SU-DHL-6 (cell line): Measurements from ENCODE around the gene TWNK.

Source experiments
- H2AFZ ChIP-seq: fragments of 200-600 bp; sonication (generic); 2 replicates; pipeline ENCODE4 v1.6.1; 2014; ENCODE audit warnings: low read depth, mild to moderate bottlenecking, moderate library complexity, mixed read lengths, antibody characterized with exemption, low read length; ENCODE audit not compliant: severe bottlenecking
- H3F3A ChIP-seq: fragments of 200-600 bp; shearing (Covaris generic); 2 replicates; pipeline ENCODE4 v1.6.0; 2016; ENCODE audit warnings: antibody characterized with exemption, mild to moderate bottlenecking; ENCODE audit not compliant: insufficient read depth
- H3K27ac ChIP-seq: fragments of 200-600 bp; sonication (generic); 2 replicates; pipeline ENCODE4 v1.5.1; 2016; ENCODE audit warnings: low read depth, mild to moderate bottlenecking, low read length, moderate library complexity, mixed read lengths
- H3K27me3 ChIP-seq: fragments of 200-600 bp; sonication (generic), shearing (Covaris generic); 2 replicates; pipeline ENCODE4 v1.6.0; 2014; ENCODE audit warnings: mild to moderate bottlenecking, low read length
- H3K36me3 ChIP-seq: fragments of 200-600 bp; sonication (generic); 2 replicates; pipeline ENCODE4 v1.6.1; 2014; ENCODE audit warnings: mild to moderate bottlenecking, low read length, mixed read lengths
- H3K4me2 ChIP-seq: fragments of 300-600, 200-600 bp; shearing (Covaris generic), sonication (generic); 2 replicates; pipeline ENCODE4 v1.6.0; 2014; ENCODE audit warnings: low read length, low read depth, mild to moderate bottlenecking; ENCODE audit not compliant: poor library complexity, severe bottlenecking
- H3K4me3 ChIP-seq: fragments of 200-600 bp; sonication (generic); 2 replicates; pipeline ENCODE4 v1.5.1; 2014; ENCODE audit warnings: antibody characterized with exemption, low read length, mild to moderate bottlenecking, mixed read lengths; ENCODE audit not compliant: insufficient read depth, poor library complexity, severe bottlenecking
- H3K79me2 ChIP-seq: fragments of 200-600 bp; sonication (generic); 2 replicates; pipeline ENCODE4 v1.6.1; 2014; ENCODE audit warnings: mild to moderate bottlenecking, low read length, moderate library complexity; ENCODE audit not compliant: insufficient read depth
- H3K9ac ChIP-seq: fragments of 200-600 bp; sonication (generic); 2 replicates; pipeline ENCODE4 v1.7.0; 2014; ENCODE audit warnings: mild to moderate bottlenecking, low read length
- H3K9me2 ChIP-seq: fragments of 200-600 bp; sonication (generic); replicated peaks from 2 replicates; pipeline ENCODE4 v1.6.1; 2014; ENCODE audit warnings: low read length; ENCODE audit not compliant: insufficient read depth
- H3K9me3 ChIP-seq: fragments of 200-600 bp; sonication (generic); 2 replicates; pipeline ENCODE4 v1.6.1; 2014; ENCODE audit warnings: low read length, mixed read lengths; ENCODE audit not compliant: insufficient read depth
- H4K20me1 ChIP-seq: fragments of 200-600 bp; sonication (generic); 2 replicates; pipeline ENCODE4 v1.6.1; 2014; ENCODE audit warnings: low read depth, mild to moderate bottlenecking, antibody characterized with exemption, low read length, moderate library complexity, mixed read lengths
- EZH2phosphoT487 ChIP-seq: fragments of 200-600 bp; sonication (generic), shearing (Covaris generic); conservative IDR thresholded peaks from 2 replicates; pipeline ENCODE4 v1.6.1; 2018; ENCODE audit warnings: mild to moderate bottlenecking, antibody characterized with exemption, low read length, moderate library complexity, mixed read lengths
- TF ChIP-seq, protein P1 (sequence below): fragments of 200-600 bp; sonication (generic); IDR thresholded peaks from one replicate; pipeline ENCODE4 v1.5.1; 2017; ENCODE audit warnings: antibody characterized with exemption, mild to moderate bottlenecking, low read length, moderate library complexity; ENCODE audit not compliant: insufficient read depth, poor library complexity, severe bottlenecking

TWNK gene

DNA sequence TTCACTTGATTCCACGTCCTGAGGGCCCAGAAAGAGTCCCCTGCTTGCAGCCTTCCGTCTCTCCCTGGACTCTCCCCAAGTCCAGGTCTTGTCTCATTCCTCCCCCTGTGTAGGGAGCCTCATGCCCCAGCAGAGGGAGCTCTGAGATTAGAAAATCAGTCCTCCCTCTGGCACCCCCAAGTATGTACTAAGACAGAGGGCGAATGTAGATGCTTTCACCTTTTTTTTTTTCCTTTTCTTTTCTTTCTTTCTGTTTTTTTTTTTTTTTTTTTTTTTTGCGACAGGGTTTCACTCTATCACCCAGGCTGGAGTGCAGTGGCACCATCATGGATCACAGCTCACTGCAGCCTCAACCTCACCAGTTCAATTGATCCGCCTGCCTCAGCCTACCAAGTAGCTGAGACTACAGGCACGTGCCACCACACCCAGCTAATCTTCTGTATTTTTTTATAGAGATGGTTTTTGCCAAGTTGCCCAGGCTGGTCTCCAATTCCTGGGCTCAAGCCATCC lies 54.0 kb downstream of the TWNK start:
- Histone ChIP-seq H3K9me2 (no peaks in the 10 kb centered on the region), H3K79me2 (no peaks in the 10 kb centered on the region), H4K20me1 (no peaks in the 10 kb centered on the region), H3K4me2 (no peak overlapping the region), H3K27ac (no peak overlapping the region), H3K36me3 (no peaks in the 10 kb centered on the region), H3K9ac (no peak overlapping the region), H3K27me3 (no peaks in the 10 kb centered on the region), H3F3A (peaks cover 11% of the 10 kb centered on the region), H3K4me3 (no peak overlapping the region), H3K9me3 (no peaks in the 10 kb centered on the region), H2AFZ (no peak overlapping the region)
- TF ChIP-seq, protein P1, sequence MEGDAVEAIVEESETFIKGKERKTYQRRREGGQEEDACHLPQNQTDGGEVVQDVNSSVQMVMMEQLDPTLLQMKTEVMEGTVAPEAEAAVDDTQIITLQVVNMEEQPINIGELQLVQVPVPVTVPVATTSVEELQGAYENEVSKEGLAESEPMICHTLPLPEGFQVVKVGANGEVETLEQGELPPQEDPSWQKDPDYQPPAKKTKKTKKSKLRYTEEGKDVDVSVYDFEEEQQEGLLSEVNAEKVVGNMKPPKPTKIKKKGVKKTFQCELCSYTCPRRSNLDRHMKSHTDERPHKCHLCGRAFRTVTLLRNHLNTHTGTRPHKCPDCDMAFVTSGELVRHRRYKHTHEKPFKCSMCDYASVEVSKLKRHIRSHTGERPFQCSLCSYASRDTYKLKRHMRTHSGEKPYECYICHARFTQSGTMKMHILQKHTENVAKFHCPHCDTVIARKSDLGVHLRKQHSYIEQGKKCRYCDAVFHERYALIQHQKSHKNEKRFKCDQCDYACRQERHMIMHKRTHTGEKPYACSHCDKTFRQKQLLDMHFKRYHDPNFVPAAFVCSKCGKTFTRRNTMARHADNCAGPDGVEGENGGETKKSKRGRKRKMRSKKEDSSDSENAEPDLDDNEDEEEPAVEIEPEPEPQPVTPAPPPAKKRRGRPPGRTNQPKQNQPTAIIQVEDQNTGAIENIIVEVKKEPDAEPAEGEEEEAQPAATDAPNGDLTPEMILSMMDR = peak; percentile 78
- TF ChIP-seq EZH2phosphoT487 = no peak

DNA sequence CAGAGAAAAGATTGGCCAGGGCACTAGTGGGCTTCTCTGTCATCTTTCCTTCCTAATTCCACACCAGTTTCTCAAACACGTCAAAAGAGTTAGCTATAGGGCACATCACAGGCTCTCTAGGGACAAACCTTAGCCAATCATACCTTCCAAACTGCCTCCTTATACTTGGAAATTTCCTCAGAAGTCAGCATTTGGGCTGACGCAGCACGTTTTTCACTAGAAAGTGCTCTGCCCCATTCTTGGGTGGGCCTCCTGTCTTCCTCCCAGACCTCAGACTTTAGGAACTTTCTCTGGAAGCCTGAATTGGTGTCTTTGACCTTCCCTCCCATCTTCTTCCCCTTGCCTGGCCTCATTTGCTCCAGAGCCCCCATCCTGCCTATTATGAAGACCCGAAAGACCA lies 54.8 kb downstream of the TWNK start:
- Histone ChIP-seq H3K27ac (no peak overlapping the region), H3K4me3 (peak overlapping the region; percentile 48), H3K9me2 (no peaks in the 10 kb centered on the region), H3K79me2 (no peaks in the 10 kb centered on the region), H2AFZ (peak overlapping the region; percentile 89), H3K27me3 (no peaks in the 10 kb centered on the region), H3K36me3 (no peaks in the 10 kb centered on the region), H4K20me1 (no peaks in the 10 kb centered on the region), H3F3A (peaks cover 11% of the 10 kb centered on the region), H3K9me3 (no peaks in the 10 kb centered on the region), H3K4me2 (peak overlapping the region; percentile 62), H3K9ac (peak overlapping the region; percentile 46)
- TF ChIP-seq, protein P1 = no peak
- no peak for TF ChIP-seq EZH2phosphoT487

DNA sequence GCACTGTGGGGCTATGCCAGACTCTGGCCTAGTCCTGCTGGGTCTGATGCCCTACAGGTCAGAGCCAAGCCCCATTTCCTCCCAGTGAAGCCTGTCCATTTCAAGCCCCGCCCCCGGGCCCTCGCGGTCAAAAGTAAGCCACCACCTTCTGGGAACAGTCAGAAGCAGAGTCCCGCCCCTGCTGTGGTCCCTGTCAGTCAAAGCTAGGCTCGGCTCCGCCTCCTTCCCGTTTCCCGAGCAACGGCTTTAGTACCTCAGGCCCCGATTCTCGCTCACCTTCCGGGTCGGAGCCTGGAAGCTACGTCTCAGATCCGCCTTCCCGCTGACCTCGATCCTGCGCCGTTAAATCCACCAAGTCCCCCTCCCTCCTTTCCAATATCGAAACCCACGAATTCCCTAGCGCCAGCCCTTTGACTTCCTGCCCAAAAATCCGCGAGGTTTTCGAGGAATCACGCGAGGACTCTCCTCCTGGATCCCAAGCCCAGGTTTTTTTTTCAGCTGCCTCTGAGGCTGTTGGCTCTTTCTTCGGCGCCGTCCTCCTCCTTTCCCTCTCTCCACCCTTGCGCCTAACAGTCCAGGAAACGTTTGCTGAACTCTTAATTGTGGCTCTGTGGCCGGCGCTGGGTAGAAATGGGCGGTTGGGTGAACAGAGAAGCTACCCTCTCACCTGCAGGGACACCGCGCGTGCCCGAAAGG lies 55.5 kb downstream of the TWNK start:
- Histone ChIP-seq H4K20me1 (no peaks in the 10 kb centered on the region), H2AFZ (peak overlapping the region; percentile 89), H3K9me2 (no peaks in the 10 kb centered on the region), H3K27me3 (no peaks in the 10 kb centered on the region), H3K4me3 (peak overlapping the region; percentile 48), H3K9ac (peak overlapping the region; percentile 46), H3K79me2 (no peaks in the 10 kb centered on the region), H3K4me2 (peak overlapping the region; percentile 62), H3K27ac (no peak overlapping the region), H3K9me3 (no peaks in the 10 kb centered on the region), H3K36me3 (no peaks in the 10 kb centered on the region), H3F3A (peaks cover 11% of the 10 kb centered on the region)
- TF ChIP-seq, protein P1 = no peak
- no peak for TF ChIP-seq EZH2phosphoT487
